ENCODE results near the gene PPIP5K2.
"Not testable (repeated sequence)": the region's sequence is repeated elsewhere in the genome, so short reads cannot be mapped to it uniquely, and the experiment has no call there.

PPIP5K2 gene

DNA sequence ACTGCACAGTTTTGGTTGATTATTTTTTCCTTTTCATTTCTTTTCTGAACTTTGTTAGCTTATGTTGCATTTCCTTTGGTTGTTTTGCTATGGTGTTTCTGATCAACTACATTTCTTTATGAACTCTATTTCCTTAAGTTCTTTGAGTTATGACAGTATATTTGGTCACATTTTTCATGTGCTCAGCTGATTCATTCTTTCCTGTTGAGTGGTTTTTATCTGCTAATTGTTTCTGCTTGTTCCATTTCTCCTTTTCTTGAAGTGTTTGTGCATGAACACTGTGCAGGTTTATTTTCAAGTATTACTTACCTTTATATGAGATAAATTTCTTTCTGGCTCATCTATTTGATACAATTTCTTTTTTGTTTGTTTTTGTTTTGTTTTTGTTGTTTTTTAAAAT lies 87.6 kb downstream of the PPIP5K2 start:
- no peak for DNase-seq (ENCODE audit: low read depth in 2 of 2)

- DNase-seq (ENCODE audit: low read depth in 2 of 2), result no peak
Observed at GRCh38 chr5:103208460-103208859, 88.4 kb downstream of the PPIP5K2 start.

DNA sequence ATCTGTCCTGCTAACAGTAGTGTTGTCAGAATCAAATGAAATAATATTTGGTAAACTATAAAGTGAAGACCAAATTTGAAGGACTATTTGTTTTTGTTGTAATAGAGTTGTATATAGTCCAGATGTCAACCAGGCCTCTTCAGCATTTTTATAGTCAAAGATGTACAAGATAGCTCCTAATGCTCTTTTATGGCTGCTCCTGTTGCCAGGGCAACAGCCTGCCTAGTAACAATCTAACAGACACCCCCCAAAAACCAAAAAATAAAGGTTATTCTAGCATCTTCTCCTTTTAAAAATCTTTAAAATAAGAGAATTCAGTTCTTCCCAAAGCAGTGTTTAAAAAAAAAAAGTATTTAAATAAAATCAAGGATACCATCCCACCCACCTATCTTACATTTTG lies 89.0 kb downstream of the PPIP5K2 start:
- no peak for DNase-seq (ENCODE audit: low read depth in 2 of 2)

- no peak for DNase-seq (ENCODE audit: low read depth in 2 of 2)
Observed at GRCh38 chr5:103210952-103211351, 90.9 kb downstream of the PPIP5K2 start.

DNA sequence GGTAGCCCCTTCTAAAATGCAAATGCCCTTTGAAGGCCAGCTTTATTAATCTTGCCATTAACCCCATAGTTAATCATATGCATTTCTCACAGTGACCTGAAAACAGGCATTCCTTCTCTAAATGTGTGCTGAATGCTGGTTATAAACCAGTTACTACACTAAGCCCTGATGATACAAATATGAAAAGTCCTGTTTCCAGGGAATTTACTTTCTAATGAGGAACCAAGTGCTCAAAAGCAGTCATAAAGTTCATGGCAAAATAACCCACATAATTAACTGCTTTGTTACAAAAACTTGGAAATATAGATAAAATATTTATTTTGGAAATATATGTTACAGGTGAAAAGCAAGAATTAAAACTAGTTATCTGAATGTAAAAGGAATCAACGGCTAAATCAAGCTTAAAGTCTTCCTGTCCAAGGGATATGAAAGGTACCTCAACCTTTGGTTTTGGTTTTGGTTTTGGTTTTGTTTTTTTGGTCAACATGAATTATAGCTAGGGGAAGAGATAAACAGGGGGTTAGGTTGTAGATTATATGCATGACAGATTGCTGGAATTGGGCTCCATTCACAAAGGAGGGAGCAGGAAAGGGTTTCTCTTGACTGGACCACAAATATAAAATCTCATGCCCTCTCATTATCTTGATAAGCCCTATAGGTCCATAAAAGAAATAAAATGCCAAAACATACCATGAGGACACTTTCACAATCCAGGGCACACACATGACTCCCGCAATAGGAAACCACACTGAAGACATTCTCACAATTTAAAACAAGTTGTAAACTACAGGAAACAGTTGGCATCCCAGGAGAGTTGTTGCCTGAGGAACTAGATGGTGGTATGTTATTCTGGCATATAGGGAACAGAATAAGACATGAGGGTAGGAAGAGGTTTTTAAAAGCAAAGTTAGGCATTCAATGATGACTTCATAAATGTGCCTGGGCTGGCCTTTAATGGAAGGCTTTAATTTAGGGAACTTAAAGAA lies 91.8 kb downstream of the PPIP5K2 start:
- DNase-seq (ENCODE audit: low read depth in 2 of 2), result no peak

DNA sequence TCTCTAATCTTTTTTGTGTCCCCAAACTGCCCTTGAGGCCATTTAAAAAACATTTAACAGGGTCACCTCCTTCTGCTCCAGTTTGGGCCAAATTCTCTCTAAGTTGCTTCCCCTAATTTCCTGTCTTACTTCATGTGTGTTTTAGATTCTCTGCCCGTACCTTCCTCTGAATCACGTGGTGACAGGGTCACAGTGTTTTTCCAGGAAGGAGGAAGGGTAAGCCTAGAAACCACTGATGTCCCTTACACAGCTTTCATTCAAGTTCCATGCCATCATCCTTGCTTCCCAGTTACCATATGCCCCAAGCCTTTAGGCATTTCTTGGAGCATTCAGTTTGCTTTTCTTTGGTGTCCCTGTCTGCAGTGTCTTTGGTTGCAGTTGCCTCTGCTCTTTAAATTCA lies 96.0 kb downstream of the PPIP5K2 start:
- DNase-seq (ENCODE audit: low read depth in 2 of 2), result no peak

GRCh38 chr5:103216697-103217096 lies 96.6 kb downstream of the PPIP5K2 start:
- no peak for DNase-seq (ENCODE audit: low read depth in 2 of 2)

DNA sequence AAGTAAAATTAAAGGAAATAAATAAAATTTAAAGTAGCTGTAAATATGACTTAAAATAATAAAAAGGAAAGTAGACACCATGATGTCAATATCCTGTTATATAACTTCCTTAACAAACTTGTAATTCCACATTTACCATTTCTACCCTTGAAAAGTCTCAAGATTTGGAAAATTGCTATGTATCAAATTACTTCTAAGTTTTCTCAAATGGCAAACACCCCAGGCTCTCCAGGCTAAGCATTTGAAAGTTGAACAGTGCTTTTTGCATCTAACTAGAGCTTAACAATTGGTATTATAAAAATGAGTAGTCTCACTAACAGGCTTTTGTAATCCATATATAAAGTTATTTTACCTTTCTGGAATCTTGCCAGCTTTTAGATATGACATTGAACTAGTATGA lies 97.0 kb downstream of the PPIP5K2 start:
- no peak for DNase-seq (ENCODE audit: low read depth in 2 of 2)

GRCh38 chr5:103218164-103218563 lies 98.1 kb downstream of the PPIP5K2 start:
- DNase-seq (ENCODE audit: low read depth in 2 of 2), result no peak

GRCh38 chr5:103219074-103219473 lies 99.0 kb downstream of the PPIP5K2 start:
- not testable (repeated sequence) for DNase-seq (ENCODE audit: low read depth in 2 of 2)

GRCh38 chr5:103223031-103223955 lies 103.2 kb downstream of the PPIP5K2 start:
- no peak for DNase-seq (ENCODE audit: low read depth in 2 of 2)

- DNase-seq (ENCODE audit: low read depth in 2 of 2), result peak in 1 of 2 donors; percentile 18
Observed at GRCh38 chr5:103224118-103224893, 104.2 kb downstream of the PPIP5K2 start.

DNA sequence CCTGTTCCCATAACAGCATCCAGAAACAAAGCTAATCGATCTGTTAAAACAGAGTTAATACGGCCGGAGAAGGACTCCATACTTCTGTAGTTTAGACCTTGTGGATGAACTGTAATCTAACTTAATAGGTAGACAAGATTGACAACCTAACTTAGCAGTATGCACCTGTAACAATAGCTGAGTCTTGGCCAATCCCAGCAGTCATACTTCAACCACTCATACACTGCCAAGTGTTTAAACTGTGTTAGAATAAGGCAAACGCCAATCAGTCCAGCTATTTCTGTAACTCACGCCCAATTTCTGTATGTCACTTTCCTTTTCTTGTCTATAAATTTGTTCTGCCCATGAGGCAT lies 104.8 kb downstream of the PPIP5K2 start:
- DNase-seq (ENCODE audit: low read depth in 2 of 2), result no peak

DNA sequence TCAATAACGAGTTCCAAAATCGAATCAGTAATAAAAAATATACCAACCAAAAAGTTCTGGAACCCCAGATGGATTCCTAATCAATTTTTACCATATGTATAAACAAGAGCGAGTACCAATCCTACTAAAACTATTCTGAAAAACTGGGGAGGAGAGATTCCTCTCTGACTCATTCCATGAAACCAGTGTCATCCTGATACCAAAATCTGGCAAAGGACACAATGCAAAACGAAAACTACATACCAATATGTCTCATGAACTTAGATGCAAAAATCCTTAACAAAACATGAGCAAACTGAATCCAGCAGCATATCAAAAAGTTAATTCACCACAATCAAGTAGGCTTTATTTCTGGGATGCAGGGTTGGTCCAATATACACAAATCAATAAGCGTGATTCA lies 108.0 kb downstream of the PPIP5K2 start:
- DNase-seq (ENCODE audit: low read depth in 2 of 2), result no peak

GRCh38 chr5:103228588-103228987 lies 108.5 kb downstream of the PPIP5K2 start:
- DNase-seq (ENCODE audit: low read depth in 2 of 2), result no peak

- DNase-seq (ENCODE audit: low read depth in 2 of 2), result peak in 1 of 2 donors; percentile 3
Observed at GRCh38 chr5:103232393-103232999, 112.4 kb downstream of the PPIP5K2 start.

DNA sequence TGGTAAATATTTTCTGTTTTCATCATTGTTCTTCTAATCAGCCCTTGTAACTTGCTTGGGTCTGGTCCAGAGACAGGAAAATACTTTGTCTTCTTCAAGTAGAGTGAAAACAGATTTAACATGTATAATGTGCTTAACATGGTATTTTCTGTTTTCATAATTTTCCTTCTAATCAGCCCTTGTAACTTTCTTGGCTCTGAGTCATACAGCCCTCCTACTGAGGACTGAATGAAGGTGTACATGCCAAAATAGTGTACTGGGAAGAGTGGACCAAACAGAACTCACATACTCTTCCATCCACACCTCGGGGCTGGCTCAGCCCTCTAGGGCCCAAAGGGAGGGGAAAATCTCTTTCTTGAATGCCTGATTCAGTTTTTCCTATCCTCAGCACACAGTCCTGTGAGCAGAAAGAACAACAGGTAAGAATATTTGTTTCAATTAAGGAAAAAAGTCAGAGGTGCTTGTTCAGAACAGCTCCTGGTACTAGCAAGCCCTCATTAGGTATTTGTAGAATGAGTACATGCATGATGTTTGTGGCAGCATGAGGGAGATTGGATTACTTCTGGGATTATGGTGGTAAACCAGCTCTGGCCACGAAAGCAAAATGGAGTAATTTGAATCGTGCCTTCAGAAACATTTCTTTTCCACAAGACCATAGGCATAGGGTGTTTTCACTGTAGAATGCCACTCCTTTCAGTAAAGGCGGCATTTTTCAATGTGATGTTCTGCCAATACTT lies 114.3 kb downstream of the PPIP5K2 start:
- no peak for DNase-seq (ENCODE audit: low read depth in 2 of 2)

GRCh38 chr5:103235891-103236290 lies 115.8 kb downstream of the PPIP5K2 start:
- no peak for DNase-seq (ENCODE audit: low read depth in 2 of 2)

GRCh38 chr5:103237778-103238177 lies 117.7 kb downstream of the PPIP5K2 start:
- no peak for DNase-seq (ENCODE audit: low read depth in 2 of 2)

- no peak for DNase-seq (ENCODE audit: low read depth in 2 of 2)
Observed at GRCh38 chr5:103243665-103244064, 123.6 kb downstream of the PPIP5K2 start.

DNA sequence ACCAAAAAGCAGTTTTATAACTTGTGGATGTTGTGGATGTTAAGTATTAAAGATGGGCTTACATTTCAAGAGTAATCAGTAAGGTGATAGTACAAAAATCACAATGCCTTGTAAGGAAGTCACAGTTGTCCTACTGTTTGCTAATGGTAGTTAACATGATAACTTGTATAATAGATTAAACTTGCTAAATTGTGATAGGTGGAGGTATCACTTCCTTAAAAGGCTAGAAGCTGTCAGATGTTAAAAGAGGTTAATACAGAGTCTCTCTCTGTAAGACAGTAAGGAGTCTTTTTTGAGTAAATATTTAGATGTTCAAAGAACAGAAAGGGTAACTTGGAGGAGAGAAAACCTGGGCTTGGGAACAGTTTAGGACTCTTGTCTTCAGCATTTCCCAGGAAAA lies 124.3 kb downstream of the PPIP5K2 start:
- DNase-seq (ENCODE audit: low read depth in 2 of 2), result no peak
